HepG2 (cell line): ENCODE data around the gene CGGBP1. TPM values are rescaled to one million over a fixed set of nuclear protein-coding genes. Genes with fewer than 3 reads are reported as not detected.

Source experiments
- ATAC-seq: fragments of 200-7000 bp; cut with Tn5 transposase; 3 replicates; pipeline ENCODE4 v1.9.1; 2020; ENCODE audit warnings: mild to moderate bottlenecking, moderate library complexity
- BruUV-seq: library from RNA; stranded (reverse); fragments of 400-500 nt; replicated peaks from 2 replicates; lab custom pipeline; 2021; lab: Mats Ljungman, UMichigan
- CTCF ChIA-PET: fragments of 300-600 bp; formaldehyde crosslinking; extraction: SDS; loops from one replicate; lab custom pipeline; 2021; ENCODE audit warnings: low total read pairs, inconsistent platforms, low intra/inter-chr PET ratio; lab: Yijun Ruan, JAX
- POLR2A ChIA-PET: fragments of 350-600 bp; sonication (Branson Sonifier 250); formaldehyde crosslinking; loops from one replicate; lab custom pipeline; 2020; ENCODE audit warnings: antibody characterized with exemption, inconsistent platforms; lab: Yijun Ruan, JAX
- DNase-seq: peaks from one replicate; pipeline ENCODE4 v3.0.0-alpha.2; 2015; ENCODE audit warnings: low spot score
- FAIRE-seq: peaks from 3 replicates; lab custom pipeline; 2011; peaks lifted over from hg19 to GRCh38; lab: Jason Lieb, UNC
- H2AFZ ChIP-seq: one replicate; pipeline ENCODE4 v1.6.1; 2011; ENCODE audit warnings: low read length, inconsistent platforms
- H3K27ac ChIP-seq: fragments of 300-600 bp; 3 replicates; pipeline ENCODE4 v1.8.0; 2011; ENCODE audit warnings: mixed run types, mild to moderate bottlenecking, mixed read lengths, low read length, inconsistent platforms; ENCODE audit not compliant: insufficient read depth; ENCODE audit errors: extremely low read length
- H3K27me3 ChIP-seq, 2 experiments: fragments of 200-600 bp in 1 of 2; 2 replicates in 1 of 2; 3 replicates in 1 of 2; pipeline versions ENCODE4 v1.6.0 to v1.8.0; 2011; ENCODE audit warnings: low read length in 2 of 2, mild to moderate bottlenecking in 2 of 2, moderate library complexity in 2 of 2, inconsistent platforms in 1 of 2; ENCODE audit not compliant: insufficient read depth in 2 of 2, control insufficient read depth in 1 of 2
- H3K36me3 ChIP-seq, 2 experiments: fragments of 200-600 bp in 1 of 2; replicated peaks in 1 of 2; 2 replicates in 1 of 2; 3 replicates in 1 of 2; pipeline versions ENCODE4 v1.5.1 to v1.8.0; 2011; ENCODE audit warnings: low read length in 2 of 2, inconsistent platforms in 1 of 2; ENCODE audit not compliant: insufficient read depth in 2 of 2, control insufficient read depth in 1 of 2
- H3K4me1 ChIP-seq: 2 replicates; pipeline ENCODE4 v1.5.1; 2012; ENCODE audit warnings: low read length, inconsistent platforms; ENCODE audit not compliant: insufficient read depth
- H3K4me2 ChIP-seq: 2 replicates; pipeline ENCODE4 v1.6.0; 2011; ENCODE audit warnings: low read depth, low read length, inconsistent platforms
- H3K4me3 ChIP-seq, 3 experiments: fragments of 200-600 bp in 1 of 3; sonication (generic), shearing (Covaris generic) in 1 of 3; replicated peaks in 1 of 3; 2 replicates each; pipeline ENCODE4 v1.5.1; 2011 to 2016; ENCODE audit warnings: low read length in 3 of 3, inconsistent platforms in 2 of 3, low read depth in 2 of 3, mild to moderate bottlenecking in 2 of 3, control low read depth in 1 of 3, mixed read lengths in 1 of 3; ENCODE audit not compliant: insufficient read depth in 1 of 3
- H3K79me2 ChIP-seq: one replicate; pipeline ENCODE4 v1.6.1; 2011; ENCODE audit warnings: low read length, inconsistent platforms; ENCODE audit not compliant: insufficient read depth
- H3K9ac ChIP-seq: 2 replicates; pipeline ENCODE4 v1.6.0; 2011; ENCODE audit warnings: mild to moderate bottlenecking, low read depth, low read length, inconsistent platforms; ENCODE audit not compliant: insufficient read depth
- H3K9me3 ChIP-seq: 2 replicates; pipeline ENCODE4 v1.5.1; 2012; ENCODE audit warnings: mild to moderate bottlenecking, low read length
- H4K20me1 ChIP-seq: 2 replicates; pipeline ENCODE4 v1.6.0; 2011; ENCODE audit warnings: inconsistent platforms, mild to moderate bottlenecking, low read length, moderate library complexity; ENCODE audit not compliant: insufficient read depth
- AHR ChIP-seq: IDR thresholded peaks from 2 replicates; pipeline ENCODE4 v1.6.1; 2018; ENCODE audit warnings: missing genetic modification reagents, missing compliant biosample characterization
- GATAD2A ChIP-seq: IDR thresholded peaks from 2 replicates; pipeline ENCODE4 v1.6.1; 2016
- MIER3 ChIP-seq: IDR thresholded peaks from 2 replicates; pipeline ENCODE4 v1.6.1; 2016; ENCODE audit warnings: missing compliant biosample characterization, borderline replicate concordance
- ZNF101 ChIP-seq: sonication (generic); formaldehyde crosslinking; IDR thresholded peaks from 2 replicates; pipeline ENCODE4 v1.4.0; 2020; ENCODE audit warnings: mild to moderate bottlenecking, low read depth, missing genetic modification reagents, borderline replicate concordance
- ZNF121 ChIP-seq: sonication (generic); formaldehyde crosslinking; IDR thresholded peaks from 2 replicates; pipeline ENCODE4 v1.5.0; 2020; ENCODE audit warnings: mild to moderate bottlenecking, missing genetic modification reagents
- ZNF619 ChIP-seq: sonication (generic); formaldehyde crosslinking; IDR thresholded peaks from 2 replicates; pipeline ENCODE4 v1.4.0; 2020; ENCODE audit warnings: mild to moderate bottlenecking, missing genetic modification reagents
- ZSCAN22 ChIP-seq: sonication (generic); formaldehyde crosslinking; IDR thresholded peaks from 2 replicates; pipeline ENCODE4 v1.4.0; 2020; ENCODE audit warnings: mild to moderate bottlenecking, missing genetic modification reagents
- WGBS: methylation state at CpG from one replicate; pipeline ENCODE4 v1.1.6; 2017; ENCODE audit warnings: low lambda C conversion rate; 5-methylcytosine and 5-hydroxymethylcytosine counted together
- in situ Hi-C: cut with HindIII; loops from 2 replicates; pipeline ENCODE4 v1.10.0; 2017; ENCODE audit warnings: low pct_unique_long_range_greater_than_20kb; ENCODE audit not compliant: extremely low pct_ligation_motif_present
- intact Hi-C: fragments of 100-400 bp; cut with micrococcal nuclease; formaldehyde crosslinking; loops from one replicate; pipeline ENCODE4 v1.10.0; 2022; ENCODE audit not compliant: unreplicated experiment
- polyA plus RNA-seq, 8 experiments: library from polyadenylated mRNA; depleted of rRNA in 3 of 8; stranded (reverse) in 7 of 8; unstranded in 1 of 8; fragments of >200 nt; fragmentation: Illumina TruSeq in 4 of 8; extraction: Trizol in 4 of 8; gene quantifications; 2 replicates each; pipeline versions ENCODE4 v1.2.1 to v1.2.3, GENCODE V29; 2011 to 2016; ENCODE audit warnings: low read depth in 4 of 8, missing spikeins in 1 of 8, mixed read lengths in 1 of 8; ENCODE audit not compliant: insufficient read depth in 1 of 8
- total RNA-seq, 5 experiments: library from RNA; depleted of rRNA; stranded (reverse); fragments of >200 nt; fragmentation: Illumina TruSeq; extraction: Trizol; gene quantifications; 2 replicates each; pipeline ENCODE4 v1.2.3, GENCODE V29; 2016; ENCODE audit warnings: low read depth in 1 of 5
- TF ChIP-seq, protein P1 (sequence below): IDR thresholded peaks from 2 replicates; pipeline ENCODE4 v1.6.1; 2016; ENCODE audit warnings: missing genetic modification reagents, missing compliant biosample characterization
- TF ChIP-seq, protein P2 (sequence below): sonication (generic); formaldehyde crosslinking; IDR thresholded peaks from 2 replicates; pipeline ENCODE4 v1.5.0; 2020; ENCODE audit warnings: mild to moderate bottlenecking, missing genetic modification reagents, borderline replicate concordance

CGGBP1 gene
- total and polyA plus RNA-seq, 2 of the 13 experiments (the other 11 are each of a cell fraction or from before 2014, with no cell fraction given), result 38.9 to 47.0 TPM

DNA sequence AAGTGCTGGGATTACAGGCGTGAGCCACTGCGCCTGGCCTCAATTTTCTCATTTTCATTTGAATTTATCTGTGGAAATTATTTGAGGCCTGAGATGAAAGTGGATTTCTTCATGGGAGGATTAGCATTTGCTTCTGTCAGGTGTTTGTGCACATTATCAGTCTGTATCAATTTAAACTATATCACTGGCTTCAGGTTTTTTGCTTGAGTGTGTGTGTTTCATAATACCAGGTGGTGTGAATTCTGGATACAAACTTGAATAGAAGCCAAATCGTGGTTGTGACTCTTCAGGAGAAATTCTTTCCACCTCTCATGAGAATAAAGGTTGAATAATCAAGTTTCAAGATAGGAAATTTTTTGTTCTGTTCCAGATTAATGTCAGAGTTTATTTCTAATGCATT lies 56.4 kb downstream of the CGGBP1 start:
- H3K4me3 ChIP-seq, result no peak overlapping the region
- no peak overlapping the region for H2AFZ ChIP-seq
- 22% methylated on average over 3 of the region's 3 CpGs for WGBS
- ATAC-seq, result no peak
- BruUV-seq, result no TSS peak
- intact Hi-C loops (loop anchor here (5.0 to 10.0 kb wide), 2 partner anchors 100 to 738 kb away; no protein-coding TSS in a partner anchor), in situ Hi-C loops (loop anchor here (10.0 to 25.0 kb wide), 2 partner anchors 238 to 690 kb away; no protein-coding TSS in a partner anchor)
- no peak overlapping the region for H3K27ac ChIP-seq
- H3K9ac ChIP-seq, result no peak overlapping the region
- no peaks in the 10 kb centered on the region for H3K9me3 ChIP-seq
- FAIRE-seq, result no peak
- no peaks in the 10 kb centered on the region for H3K36me3 ChIP-seq
- H3K4me1 ChIP-seq, result no peaks in the 10 kb centered on the region
- no peak for DNase-seq
- H3K79me2 ChIP-seq, result no peaks in the 10 kb centered on the region
- ChIA-PET POLR2A (no interaction called here), CTCF (interaction anchor here (1.3 to 2.2 kb wide), 3 partner anchors 112 to 704 kb away, joined by 3 to 14 read pairs (median 8); no protein-coding TSS in a partner anchor)
- H3K27me3 ChIP-seq, result no peaks in the 10 kb centered on the region; a peak in 1 of 5 replicates
- TF ChIP-seq, protein P1, sequence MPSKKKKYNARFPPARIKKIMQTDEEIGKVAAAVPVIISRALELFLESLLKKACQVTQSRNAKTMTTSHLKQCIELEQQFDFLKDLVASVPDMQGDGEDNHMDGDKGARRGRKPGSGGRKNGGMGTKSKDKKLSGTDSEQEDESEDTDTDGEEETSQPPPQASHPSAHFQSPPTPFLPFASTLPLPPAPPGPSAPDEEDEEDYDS, result no peak
- TF ChIP-seq GATAD2A (no peak), ZSCAN22 (CRISPR knock-in tag) (no peak), ZNF121 (CRISPR knock-in tag) (no peak), ZNF619 (CRISPR knock-in tag) (no peak), MIER3 (CRISPR knock-in tag) (no peak), ZNF101 (CRISPR knock-in tag) (no peak), AHR (no peak)
- TF ChIP-seq, protein P2, sequence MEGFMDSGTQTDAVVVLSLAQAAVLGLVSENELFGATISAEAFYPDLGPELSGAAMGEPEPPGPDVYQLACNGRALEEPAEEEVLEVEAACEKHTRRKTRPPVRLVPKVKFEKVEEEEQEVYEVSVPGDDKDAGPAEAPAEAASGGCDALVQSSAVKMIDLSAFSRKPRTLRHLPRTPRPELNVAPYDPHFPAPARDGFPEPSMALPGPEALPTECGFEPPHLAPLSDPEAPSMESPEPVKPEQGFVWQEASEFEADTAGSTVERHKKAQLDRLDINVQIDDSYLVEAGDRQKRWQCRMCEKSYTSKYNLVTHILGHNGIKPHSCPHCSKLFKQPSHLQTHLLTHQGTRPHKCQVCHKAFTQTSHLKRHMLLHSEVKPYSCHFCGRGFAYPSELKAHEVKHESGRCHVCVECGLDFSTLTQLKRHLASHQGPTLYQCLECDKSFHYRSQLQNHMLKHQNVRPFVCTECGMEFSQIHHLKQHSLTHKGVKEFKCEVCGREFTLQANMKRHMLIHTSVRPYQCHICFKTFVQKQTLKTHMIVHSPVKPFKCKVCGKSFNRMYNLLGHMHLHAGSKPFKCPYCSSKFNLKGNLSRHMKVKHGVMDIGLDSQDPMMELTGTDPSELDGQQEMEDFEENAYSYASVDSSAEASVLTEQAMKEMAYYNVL, result no peak
- H3K4me2 ChIP-seq, result no peak overlapping the region
- H4K20me1 ChIP-seq, result no peaks in the 10 kb centered on the region

Other genes with a start within 250 kb of the CGGBP1 start
- 4.1 and 5.3 TPM in 2 replicates for gene ZNF654, start 250 bp upstream of the CGGBP1 start, total RNA-seq (2016; rRNA removed; fragmentation: Illumina TruSeq; extraction: Trizol)
- gene ZNF654, start 250 bp upstream of the CGGBP1 start, polyA plus RNA-seq (2011; rRNA removed), result 1.8 and 2.6 TPM in 2 replicates
- 17.5 and 27.1 TPM in 2 replicates for gene C3orf38, start 91.0 kb upstream of the CGGBP1 start, total RNA-seq (2016; rRNA removed; fragmentation: Illumina TruSeq; extraction: Trizol)
- 4.8 and 6.0 TPM in 2 replicates for gene C3orf38, start 91.0 kb upstream of the CGGBP1 start, polyA plus RNA-seq (2011; rRNA removed)